HepG2 (cell line): ENCODE data around the gene FAHD2A. TPM values are rescaled to one million over a fixed set of nuclear protein-coding genes. Genes with fewer than 3 reads are reported as not detected.

ENCODE experiments used
- E2F2 ChIP-seq: sonication (generic); formaldehyde crosslinking; IDR thresholded peaks from 2 replicates; pipeline ENCODE4 v1.4.0; 2020; ENCODE audit warnings: missing genetic modification reagents, borderline replicate concordance
- EP300 ChIP-seq, 3 experiments: sonication (generic) in 1 of 3; formaldehyde crosslinking in 1 of 3; IDR thresholded peaks; 2 replicates each; pipeline versions ENCODE4 v1.5.1 to v1.6.1; 2011 to 2020; ENCODE audit warnings: low read depth in 2 of 3, low read length in 2 of 3, borderline replicate concordance in 1 of 3, improper control_type of control experiment in 1 of 3, mild to moderate bottlenecking in 1 of 3, missing genetic modification reagents in 1 of 3, moderate library complexity in 1 of 3
- GFI1 ChIP-seq: sonication (generic); formaldehyde crosslinking; IDR thresholded peaks from 2 replicates; pipeline ENCODE4 v1.5.0; 2020; ENCODE audit warnings: missing genetic modification reagents, mild to moderate bottlenecking, borderline replicate concordance
- MXD3 ChIP-seq: IDR thresholded peaks from 2 replicates; pipeline ENCODE4 v1.6.1; 2016; ENCODE audit warnings: mild to moderate bottlenecking, missing biosample characterization, missing genetic modification reagents
- PTBP1 ChIP-seq: fragments of 200-400 bp; formaldehyde crosslinking; IDR thresholded peaks from 2 replicates; pipeline ENCODE4 v1.6.1; 2018; ENCODE audit warnings: low read length, low read depth; ENCODE audit not compliant: poor library complexity, severe bottlenecking
- SALL1 ChIP-seq: sonication (generic); formaldehyde crosslinking; IDR thresholded peaks from 2 replicates; pipeline ENCODE4 v1.8.0; 2022; ENCODE audit warnings: mild to moderate bottlenecking, missing genetic modification reagents
- SP5 ChIP-seq: IDR thresholded peaks from 2 replicates; pipeline ENCODE4 v1.6.1; 2016; ENCODE audit warnings: low read depth, borderline replicate concordance
- TBX3 ChIP-seq: fragments of 450-650 bp; IDR thresholded peaks from 2 replicates; pipeline ENCODE4 v1.6.1; 2017; ENCODE audit warnings: antibody characterized with exemption, mild to moderate bottlenecking, inconsistent platforms, borderline replicate concordance
- ZNF12 ChIP-seq: sonication (generic); formaldehyde crosslinking; IDR thresholded peaks from 2 replicates; pipeline ENCODE4 v1.5.0; 2020; ENCODE audit warnings: missing genetic modification reagents
- ZNF18 ChIP-seq: sonication (generic); formaldehyde crosslinking; IDR thresholded peaks from 2 replicates; pipeline ENCODE4 v1.8.0; 2022; ENCODE audit warnings: mild to moderate bottlenecking, missing genetic modification reagents; ENCODE audit not compliant: insufficient replicate concordance
- ZNF530 ChIP-seq: sonication (generic); formaldehyde crosslinking; IDR thresholded peaks from 2 replicates; pipeline ENCODE4 v1.5.0; 2020; ENCODE audit warnings: low read depth, mild to moderate bottlenecking, missing genetic modification reagents
- ZNF800 ChIP-seq: sonication (generic); formaldehyde crosslinking; IDR thresholded peaks from 2 replicates; pipeline ENCODE4 v1.4.0; 2020; ENCODE audit warnings: missing genetic modification reagents
- polyA plus RNA-seq, 8 experiments: library from polyadenylated mRNA; depleted of rRNA in 3 of 8; stranded (reverse) in 7 of 8; unstranded in 1 of 8; fragments of >200 nt; fragmentation: Illumina TruSeq in 4 of 8; extraction: Trizol in 4 of 8; gene quantifications; 2 replicates each; pipeline versions ENCODE4 v1.2.1 to v1.2.3, GENCODE V29; 2011 to 2016; ENCODE audit warnings: low read depth in 4 of 8, missing spikeins in 1 of 8, mixed read lengths in 1 of 8; ENCODE audit not compliant: insufficient read depth in 1 of 8
- total RNA-seq, 5 experiments: library from RNA; depleted of rRNA; stranded (reverse); fragments of >200 nt; fragmentation: Illumina TruSeq; extraction: Trizol; gene quantifications; 2 replicates each; pipeline ENCODE4 v1.2.3, GENCODE V29; 2016; ENCODE audit warnings: low read depth in 1 of 5
- TF ChIP-seq, protein P1 (sequence below): IDR thresholded peaks from 2 replicates; pipeline ENCODE4 v1.6.1; 2012; ENCODE audit warnings: low read length, improper control_type of control experiment
- TF ChIP-seq, protein P2 (sequence below): sonication (generic); formaldehyde crosslinking; IDR thresholded peaks from 2 replicates; pipeline ENCODE4 v1.4.0; 2020; ENCODE audit warnings: missing genetic modification reagents, mild to moderate bottlenecking, borderline replicate concordance
- TF ChIP-seq, protein P3 (sequence below): sonication (generic); formaldehyde crosslinking; IDR thresholded peaks from 2 replicates; pipeline ENCODE4 v1.4.0; 2020; ENCODE audit warnings: mild to moderate bottlenecking, low read depth, missing genetic modification reagents

The FAHD2A gene
- total and polyA plus RNA-seq, 2 of the 13 experiments (the other 11 are each of a cell fraction or from before 2014, with no cell fraction given) = 34.0 to 44.2 TPM

- TF ChIP-seq TBX3 (peak; percentile 76), EP300 (IDR thresholded peaks at IDR 0.05; ENCODE audit: low read depth in 2 of 2, low read length in 2 of 2) (peak; percentile 24 to 88; a peak in 3 of 4 replicates), EP300 (CRISPR knock-in tag; IDR thresholded peaks at IDR 0.05; ENCODE audit: borderline replicate concordance) (peak; percentile 60), ZNF530 (CRISPR knock-in tag) (no peak), ZNF12 (CRISPR knock-in tag) (peak; percentile 14; the same call in 1 of the 2 replicates), E2F2 (CRISPR knock-in tag) (no peak), PTBP1 (no peak), GFI1 (CRISPR knock-in tag) (peak; percentile 88), MXD3 (no peak), ZNF800 (CRISPR knock-in tag) (no peak), SP5 (CRISPR knock-in tag) (0 out of 2 replicates have a peak, but pooled peaks have one; percentile 11), SALL1 (CRISPR knock-in tag) (peak; percentile 94), ZNF18 (CRISPR knock-in tag) (no peak)
- TF ChIP-seq, protein P1, sequence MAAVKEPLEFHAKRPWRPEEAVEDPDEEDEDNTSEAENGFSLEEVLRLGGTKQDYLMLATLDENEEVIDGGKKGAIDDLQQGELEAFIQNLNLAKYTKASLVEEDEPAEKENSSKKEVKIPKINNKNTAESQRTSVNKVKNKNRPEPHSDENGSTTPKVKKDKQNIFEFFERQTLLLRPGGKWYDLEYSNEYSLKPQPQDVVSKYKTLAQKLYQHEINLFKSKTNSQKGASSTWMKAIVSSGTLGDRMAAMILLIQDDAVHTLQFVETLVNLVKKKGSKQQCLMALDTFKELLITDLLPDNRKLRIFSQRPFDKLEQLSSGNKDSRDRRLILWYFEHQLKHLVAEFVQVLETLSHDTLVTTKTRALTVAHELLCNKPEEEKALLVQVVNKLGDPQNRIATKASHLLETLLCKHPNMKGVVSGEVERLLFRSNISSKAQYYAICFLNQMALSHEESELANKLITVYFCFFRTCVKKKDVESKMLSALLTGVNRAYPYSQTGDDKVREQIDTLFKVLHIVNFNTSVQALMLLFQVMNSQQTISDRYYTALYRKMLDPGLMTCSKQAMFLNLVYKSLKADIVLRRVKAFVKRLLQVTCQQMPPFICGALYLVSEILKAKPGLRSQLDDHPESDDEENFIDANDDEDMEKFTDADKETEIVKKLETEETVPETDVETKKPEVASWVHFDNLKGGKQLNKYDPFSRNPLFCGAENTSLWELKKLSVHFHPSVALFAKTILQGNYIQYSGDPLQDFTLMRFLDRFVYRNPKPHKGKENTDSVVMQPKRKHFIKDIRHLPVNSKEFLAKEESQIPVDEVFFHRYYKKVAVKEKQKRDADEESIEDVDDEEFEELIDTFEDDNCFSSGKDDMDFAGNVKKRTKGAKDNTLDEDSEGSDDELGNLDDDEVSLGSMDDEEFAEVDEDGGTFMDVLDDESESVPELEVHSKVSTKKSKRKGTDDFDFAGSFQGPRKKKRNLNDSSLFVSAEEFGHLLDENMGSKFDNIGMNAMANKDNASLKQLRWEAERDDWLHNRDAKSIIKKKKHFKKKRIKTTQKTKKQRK = no peak
- TF ChIP-seq, protein P2, sequence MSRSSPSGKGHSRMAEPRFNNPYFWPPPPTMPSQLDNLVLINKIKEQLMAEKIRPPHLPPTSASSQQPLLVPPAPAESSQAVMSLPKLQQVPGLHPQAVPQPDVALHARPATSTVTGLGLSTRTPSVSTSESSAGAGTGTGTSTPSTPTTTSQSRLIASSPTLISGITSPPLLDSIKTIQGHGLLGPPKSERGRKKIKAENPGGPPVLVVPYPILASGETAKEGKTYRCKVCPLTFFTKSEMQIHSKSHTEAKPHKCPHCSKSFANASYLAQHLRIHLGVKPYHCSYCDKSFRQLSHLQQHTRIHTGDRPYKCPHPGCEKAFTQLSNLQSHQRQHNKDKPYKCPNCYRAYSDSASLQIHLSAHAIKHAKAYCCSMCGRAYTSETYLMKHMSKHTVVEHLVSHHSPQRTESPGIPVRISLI (CRISPR knock-in tag) = no peak
- TF ChIP-seq, protein P3, sequence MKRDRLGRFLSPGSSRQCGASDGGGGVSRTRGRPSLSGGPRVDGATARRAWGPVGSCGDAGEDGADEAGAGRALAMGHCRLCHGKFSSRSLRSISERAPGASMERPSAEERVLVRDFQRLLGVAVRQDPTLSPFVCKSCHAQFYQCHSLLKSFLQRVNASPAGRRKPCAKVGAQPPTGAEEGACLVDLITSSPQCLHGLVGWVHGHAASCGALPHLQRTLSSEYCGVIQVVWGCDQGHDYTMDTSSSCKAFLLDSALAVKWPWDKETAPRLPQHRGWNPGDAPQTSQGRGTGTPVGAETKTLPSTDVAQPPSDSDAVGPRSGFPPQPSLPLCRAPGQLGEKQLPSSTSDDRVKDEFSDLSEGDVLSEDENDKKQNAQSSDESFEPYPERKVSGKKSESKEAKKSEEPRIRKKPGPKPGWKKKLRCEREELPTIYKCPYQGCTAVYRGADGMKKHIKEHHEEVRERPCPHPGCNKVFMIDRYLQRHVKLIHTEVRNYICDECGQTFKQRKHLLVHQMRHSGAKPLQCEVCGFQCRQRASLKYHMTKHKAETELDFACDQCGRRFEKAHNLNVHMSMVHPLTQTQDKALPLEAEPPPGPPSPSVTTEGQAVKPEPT = no peak
Observed at GRCh38 chr2:95390272-95390880, 12.1 kb upstream of the FAHD2A start (continued).
